Pancreas (tissue), 10 donors: ENCODE results near the gene CACNA1I. TPM values are rescaled to one million over a fixed set of nuclear protein-coding genes. Genes with fewer than 3 reads are reported as not detected.
A peak's percentile ranks its signal among the peaks of the same experiment; 100 is the strongest.

Source experiments
- ATAC-seq, 4 donors: fragments of 200-7000 bp; cut with Tn5 transposase; one replicate each; pipeline versions ENCODE4 v1.8.0 to v1.9.1; 2020; ENCODE audit warnings: mild to moderate bottlenecking in 4 of 4, moderate library complexity in 4 of 4
- DNase-seq, 6 donors: peaks; one replicate each; pipeline ENCODE4 v3.0.0-alpha.2; 2020
- FAIRE-seq: peaks from 2 replicates; lab custom pipeline; 2012; peaks lifted over from hg19 to GRCh38; lab: Jason Lieb, UNC
- H3K27ac ChIP-seq, 4 donors: fragments of 200-600 bp; sonication (generic); 1 replicate in 3 of 4; 2 replicates in 1 of 4; pipeline versions ENCODE4 v1.5.0 to v1.8.0; 2020
- H3K27me3 ChIP-seq, 4 donors: fragments of 200-600 bp; one replicate each; pipeline ENCODE4 v1.8.0; 2021
- H3K36me3 ChIP-seq, 3 donors: fragments of 200-600 bp; sonication (generic) in 1 of 3; one replicate each; pipeline versions ENCODE4 v1.5.0 to v1.8.0; 2020 to 2021
- H3K4me1 ChIP-seq, 3 donors: fragments of 200-600 bp; one replicate each; pipeline ENCODE4 v1.8.0; 2021
- H3K4me3 ChIP-seq, 4 donors: fragments of 200-600 bp; sonication (generic) in 2 of 4; one replicate each; pipeline versions ENCODE4 v1.5.0 to v1.8.0; 2020 to 2021
- H3K9me3 ChIP-seq, 4 donors: fragments of 200-600 bp; one replicate each; pipeline ENCODE4 v1.8.0; 2021
- CTCF ChIP-seq, 4 donors: fragments of 200-600 bp; sonication (generic) in 3 of 4; IDR thresholded peaks; one replicate each; pipeline versions ENCODE4 v1.5.0 to v1.8.0; 2021; ENCODE audit warnings: antibody characterized with exemption in 4 of 4
- WGBS, 2 donors: extraction: QIAGEN DNeasy Blood & Tissue Kit; methylation state at CpG; one replicate each; pipeline ENCODE4 v1.1.7; 2013; 5-methylcytosine and 5-hydroxymethylcytosine counted together
- intact Hi-C, 3 donors: fragments of 100-400 bp; cut with DNase I; formaldehyde crosslinking; loops; one replicate each; pipeline versions ENCODE4 v1.11.1 to v1.14.2; 2022
- polyA plus RNA-seq, 2 donors: library from polyadenylated mRNA; stranded (reverse); fragments of 200-250 nt; gene quantifications; one replicate each; pipeline ENCODE4 v1.2.3, GENCODE V29; 2013
- total RNA-seq, 6 donors: library from RNA; stranded (reverse); fragmentation: NEBNext Ultra II Directional in 4 of 6; extraction: Animal tissue kit (Norgen Biotek cat#: 25700) in 4 of 6; gene quantifications; one replicate each; pipeline versions ENCODE4 v1.2.1 to v1.2.4, GENCODE V29; 2021 to 2023
- donor health status: healthy with polysubstance abuse.
- donor health status: DM: no; HTN: no; CAD: no; lungs with moderate emphysema.
- donor health status: DM: no; HTN: no; CAD: no.
- donor health status: control.
- donor health status: control.
- donor health status: Bipolar disorder and iron deficiency.
- donor health status: DM: yes; HTN: yes; CAD: no.
- donor health status: DM: no; HTN: no; CAD: no.
- donor health status: DM: no; HTN: no; CAD: no.
- donor health status: DM: yes; HTN: yes; CAD: no.

The CACNA1I gene
- total and polyA plus RNA-seq, 8 donors, result 0.04 to 0.21 (median 0.07) TPM

- no peak for FAIRE-seq
- H3K9me3 ChIP-seq, result no peaks in the 10 kb centered on the region
- TF ChIP-seq CTCF (IDR thresholded peaks at IDR 0.05), result no peak
- DNase-seq, result peak in 1 of 6 donors; percentile 9
- H3K36me3 ChIP-seq, result no peaks in the 10 kb centered on the region
- H3K4me3 ChIP-seq, result no peak overlapping the region
- no peaks in the 10 kb centered on the region for H3K27me3 ChIP-seq
- intact Hi-C loops, result no loop called here
- H3K27ac ChIP-seq, result no peak overlapping the region
- 59 to 60% methylated on average over 12 of the region's 12 CpGs for WGBS, 2 donors
- no peaks in the 10 kb centered on the region for H3K4me1 ChIP-seq
- ATAC-seq, result no peak
Observed at GRCh38 chr22:39627865-39628562, 57.5 kb downstream of the CACNA1I start.

- DNase-seq (no peak), FAIRE-seq (no peak), ATAC-seq (no peak)
- Histone ChIP-seq H3K27ac (no peak overlapping the region), H3K9me3 (no peaks in the 10 kb centered on the region), H3K27me3 (no peaks in the 10 kb centered on the region), H3K4me1 (no peaks in the 10 kb centered on the region), H3K36me3 (no peaks in the 10 kb centered on the region), H3K4me3 (no peak overlapping the region)
- 74 to 92% methylated on average over 10 to 12 of the region's 12 CpGs for WGBS, 2 donors
- no peak for TF ChIP-seq CTCF (IDR thresholded peaks at IDR 0.05)
- intact Hi-C loops, result no loop called here
Observed at GRCh38 chr22:39628563-39629080, 58.1 kb downstream of the CACNA1I start.

- no peaks in the 10 kb centered on the region for H3K4me1 ChIP-seq
- H3K27me3 ChIP-seq, result no peaks in the 10 kb centered on the region
- no peaks in the 10 kb centered on the region for H3K9me3 ChIP-seq
- no peaks in the 10 kb centered on the region for H3K36me3 ChIP-seq
- DNase-seq, result no peak
- intact Hi-C loops, result no loop called here
- no peak overlapping the region for H3K4me3 ChIP-seq
- no peak for TF ChIP-seq CTCF (IDR thresholded peaks at IDR 0.05)
- H3K27ac ChIP-seq, result no peak overlapping the region
- 51 to 73% methylated on average over 8 of the region's 8 CpGs for WGBS, 2 donors
- no peak for FAIRE-seq
- no peak for ATAC-seq
Observed at GRCh38 chr22:39629851-39630250, 59.3 kb downstream of the CACNA1I start.

GRCh38 chr22:39630721-39631120, 60.2 kb downstream of the CACNA1I start:
- 64 to 67% methylated on average over 7 to 8 of the region's 8 CpGs for WGBS, 2 donors
- intact Hi-C loops, result no loop called here
- no peaks in the 10 kb centered on the region for H3K36me3 ChIP-seq

More at GRCh38 chr22:39630721-39631120, 60.2 kb downstream of the CACNA1I start:
- Histone ChIP-seq H3K9me3 (no peaks in the 10 kb centered on the region), H3K4me1 (no peaks in the 10 kb centered on the region), H3K4me3 (no peak overlapping the region), H3K27ac (no peak overlapping the region), H3K27me3 (no peaks in the 10 kb centered on the region)
- ATAC-seq (no peak), FAIRE-seq (no peak), DNase-seq (no peak)
- TF ChIP-seq CTCF (IDR thresholded peaks at IDR 0.05), result no peak
